ENCODE data around the gene OLIG3. TPM values are rescaled to one million over a fixed set of nuclear protein-coding genes. Genes with fewer than 3 reads are reported as not detected.

OLIG3 gene
- total RNA-seq, 2 donors from 2014 or later: 0.35 to 0.41 TPM

GRCh38 chr6:137473598-137473997 is 20.6 kb downstream of the OLIG3 start:
- ATAC-seq (replicated peaks in 1 of 2): no peak
- Mint-ChIP-seq H3K27ac (no peak overlapping the region), H3K9me3 (no peaks in the 10 kb centered on the region), H3K27me3 (ENCODE audit: low read depth) (peaks cover 45% of the 10 kb centered on the region), H3K4me3 (no peak overlapping the region), H3K36me3 (ENCODE audit: insufficient read depth in 2 of 2) (no peaks in the 10 kb centered on the region), H3K4me1 (ENCODE audit: low read depth) (no peaks in the 10 kb centered on the region)
- no peak for DNase-seq

GRCh38 chr6:137472641-137473137 is 21.5 kb downstream of the OLIG3 start:
- Mint-ChIP-seq H3K36me3 (ENCODE audit: insufficient read depth in 2 of 2) (no peaks in the 10 kb centered on the region), H3K4me1 (ENCODE audit: low read depth) (no peaks in the 10 kb centered on the region), H3K27me3 (ENCODE audit: low read depth) (peaks cover 42% of the 10 kb centered on the region), H3K9me3 (no peaks in the 10 kb centered on the region), H3K27ac (no peak overlapping the region), H3K4me3 (no peak overlapping the region)
- ATAC-seq (replicated peaks in 1 of 2) (no peak), DNase-seq (no peak)

GRCh38 chr6:137471986-137472385 is 22.2 kb downstream of the OLIG3 start:
- Mint-ChIP-seq H3K36me3 (ENCODE audit: insufficient read depth in 2 of 2) (no peaks in the 10 kb centered on the region), H3K27me3 (ENCODE audit: low read depth) (peaks cover 35% of the 10 kb centered on the region), H3K4me3 (no peak overlapping the region), H3K9me3 (no peaks in the 10 kb centered on the region), H3K27ac (no peak overlapping the region), H3K4me1 (ENCODE audit: low read depth) (no peaks in the 10 kb centered on the region)
- DNase-seq (no peak), ATAC-seq (replicated peaks in 1 of 2) (no peak)

- ATAC-seq (replicated peaks in 1 of 2) (no peak), DNase-seq (no peak)
- Mint-ChIP-seq H3K4me3 (no peak overlapping the region), H3K36me3 (ENCODE audit: insufficient read depth in 2 of 2) (no peaks in the 10 kb centered on the region), H3K27ac (no peak overlapping the region), H3K27me3 (ENCODE audit: low read depth) (peaks cover 32% of the 10 kb centered on the region), H3K4me1 (ENCODE audit: low read depth) (no peaks in the 10 kb centered on the region), H3K9me3 (no peaks in the 10 kb centered on the region)
Observed at GRCh38 chr6:137471497-137471896, 22.7 kb downstream of the OLIG3 start.

- Mint-ChIP-seq H3K27me3 (ENCODE audit: low read depth) (peaks cover 16% of the 10 kb centered on the region), H3K4me1 (ENCODE audit: low read depth) (no peaks in the 10 kb centered on the region), H3K27ac (no peak overlapping the region), H3K4me3 (no peak overlapping the region), H3K9me3 (no peaks in the 10 kb centered on the region), H3K36me3 (ENCODE audit: insufficient read depth in 2 of 2) (no peaks in the 10 kb centered on the region)
- no peak for DNase-seq
- ATAC-seq (replicated peaks in 1 of 2): no peak
Observed at GRCh38 chr6:137467211-137467610, 27.0 kb downstream of the OLIG3 start.

- H3K4me3 Mint-ChIP-seq: no peak overlapping the region
- H3K36me3 Mint-ChIP-seq (ENCODE audit: insufficient read depth in 2 of 2): no peaks in the 10 kb centered on the region
- H3K27ac Mint-ChIP-seq: no peak overlapping the region
- no peak for ATAC-seq (replicated peaks in 1 of 2)
- no peaks in the 10 kb centered on the region for H3K4me1 Mint-ChIP-seq (ENCODE audit: low read depth)
- no peak for DNase-seq
- no peaks in the 10 kb centered on the region for H3K9me3 Mint-ChIP-seq
- H3K27me3 Mint-ChIP-seq (ENCODE audit: low read depth): peaks cover 6% of the 10 kb centered on the region
Observed at GRCh38 chr6:137465378-137466009, 28.7 kb downstream of the OLIG3 start.

GRCh38 chr6:137452333-137452894 is 41.8 kb downstream of the OLIG3 start:
- no peak for DNase-seq
- Mint-ChIP-seq H3K36me3 (ENCODE audit: insufficient read depth in 2 of 2) (no peaks in the 10 kb centered on the region), H3K27ac (no peak overlapping the region), H3K27me3 (ENCODE audit: low read depth) (no peaks in the 10 kb centered on the region), H3K9me3 (peaks cover 0 to 4% of the 10 kb centered on the region in 2 donors), H3K4me3 (no peak overlapping the region), H3K4me1 (ENCODE audit: low read depth) (no peaks in the 10 kb centered on the region)
- no peak for ATAC-seq (replicated peaks in 1 of 2)

GRCh38 chr6:137443901-137444300 is 50.3 kb downstream of the OLIG3 start:
- Mint-ChIP-seq H3K36me3 (ENCODE audit: insufficient read depth in 2 of 2) (peaks cover 0 to 2% of the 10 kb centered on the region in 2 donors), H3K9me3 (peaks cover 0 to 2% of the 10 kb centered on the region in 2 donors), H3K4me1 (ENCODE audit: low read depth) (peaks cover 10% of the 10 kb centered on the region), H3K27me3 (ENCODE audit: low read depth) (no peaks in the 10 kb centered on the region), H3K4me3 (no peak overlapping the region), H3K27ac (no peak overlapping the region)
- DNase-seq (no peak), ATAC-seq (replicated peaks in 1 of 2) (no peak)

All from activated T-cell treated with anti-CD3 and anti-CD28 coated beads, Interleukin-2, amount 50 U/mL, for 72 hours (primary cell).